Muscle of back (tissue), 10 donors: ENCODE data around the gene PITPNM1. TPM values are rescaled to one million over a fixed set of nuclear protein-coding genes. Genes with fewer than 3 reads are reported as not detected.

Source experiments
- polyA plus RNA-seq, 10 donors: library from polyadenylated mRNA; unstranded; fragments of 120-200 nt; gene quantifications; one replicate each; pipeline ENCODE4 v1.2.1, GENCODE V29; 2013; ENCODE audit not compliant: insufficient read length in 10 of 10

PITPNM1 gene
- polyA plus RNA-seq, 10 donors = 6.0 to 9.9 (median 8.3) TPM

Other genes with a start within 250 kb of the PITPNM1 start
- gene GRK2, start 238.9 kb downstream of the PITPNM1 start, polyA plus RNA-seq = 10 to 100 TPM; 42.2 to 62.2 (median 49.7) TPM
- gene ANKRD13D, start 216.1 kb downstream of the PITPNM1 start, polyA plus RNA-seq = 10 to 100 TPM; 17.3 to 37.9 (median 25.9) TPM
- gene SSH3, start 201.8 kb downstream of the PITPNM1 start, polyA plus RNA-seq = 10 to 100 TPM; 11.6 to 19.0 (median 14.6) TPM
- 10 to 100 TPM; 19.2 to 33.1 (median 25.3) TPM for gene POLD4, start 151.8 kb downstream of the PITPNM1 start, polyA plus RNA-seq
- 1 to 10 TPM; 1.7 to 3.8 (median 2.4) TPM for gene CLCF1, start 131.8 kb downstream of the PITPNM1 start, polyA plus RNA-seq
- gene RAD9A, start 113.4 kb downstream of the PITPNM1 start, polyA plus RNA-seq = 10 to 100 TPM in 3 of 10 donors, 1 to 10 TPM in 7; 7.7 to 13.4 (median 8.5) TPM
- gene PPP1CA, start 103.5 kb downstream of the PITPNM1 start, polyA plus RNA-seq = 100 to 1,000 TPM in 8 of 10 donors, 10 to 100 TPM in 2; 95.8 to 132 (median 119) TPM
- 10 to 100 TPM in 1 of 10 donors, 1 to 10 TPM in 9; 1.8 to 10.4 (median 4.6) TPM for gene TBC1D10C, start 101.3 kb downstream of the PITPNM1 start, polyA plus RNA-seq
- 10 to 100 TPM; 24.1 to 62.8 (median 48.3) TPM for gene CARNS1, start 89.7 kb downstream of the PITPNM1 start, polyA plus RNA-seq
- 10 to 100 TPM; 23.0 to 43.8 (median 34.0) TPM for gene RPS6KB2, start 76.9 kb downstream of the PITPNM1 start, polyA plus RNA-seq
- 1 to 10 TPM in 6 of 10 donors, under 1 TPM in 3, not detected in 1; 0.53 to 9.5 (median 1.2) TPM for gene PTPRCAP, start 67.7 kb downstream of the PITPNM1 start, polyA plus RNA-seq
- gene CORO1B, start 61.9 kb downstream of the PITPNM1 start, polyA plus RNA-seq = 10 to 100 TPM; 22.3 to 42.2 (median 29.3) TPM
- not detected for gene GPR152, start 52.6 kb downstream of the PITPNM1 start, polyA plus RNA-seq
- gene CABP4, start 50.0 kb downstream of the PITPNM1 start, polyA plus RNA-seq = 1 to 10 TPM in 4 of 10 donors, under 1 TPM in 6; 0.26 to 1.8 (median 0.94) TPM
- gene TMEM134, start 36.1 kb downstream of the PITPNM1 start, polyA plus RNA-seq = 10 to 100 TPM; 38.7 to 57.6 (median 46.3) TPM
- gene AIP, start 22.3 kb downstream of the PITPNM1 start, polyA plus RNA-seq = 10 to 100 TPM; 34.9 to 55.8 (median 43.7) TPM
- gene CDK2AP2, start 2.8 kb upstream of the PITPNM1 start, polyA plus RNA-seq = 10 to 100 TPM; 14.2 to 21.3 (median 17.1) TPM
- not detected for gene CABP2, start 18.1 kb upstream of the PITPNM1 start, polyA plus RNA-seq
- gene GSTP1, start 78.4 kb upstream of the PITPNM1 start, polyA plus RNA-seq = 100 to 1,000 TPM; 207 to 370 (median 253) TPM
- gene NDUFV1, start 101.6 kb upstream of the PITPNM1 start, polyA plus RNA-seq = 100 to 1,000 TPM; 115 to 158 (median 134) TPM
- 1 to 10 TPM; 2.3 to 5.5 (median 3.6) TPM for gene NUDT8, start 124.6 kb upstream of the PITPNM1 start, polyA plus RNA-seq
- not detected for gene TBX10, start 134.4 kb upstream of the PITPNM1 start, polyA plus RNA-seq
- gene ACY3, start 145.4 kb upstream of the PITPNM1 start, polyA plus RNA-seq = under 1 TPM in 8 of 10 donors, not detected in 2; 0.13 to 0.53 (median 0.37) TPM
- 10 to 100 TPM in 1 of 10 donors, 1 to 10 TPM in 1, under 1 TPM in 3, not detected in 5; 0.09 to 11.5 (median 0.39) TPM for gene ALDH3B2, start 169.3 kb upstream of the PITPNM1 start, polyA plus RNA-seq